ENCODE results near the gene C9orf153.

Gene C9orf153

DNA sequence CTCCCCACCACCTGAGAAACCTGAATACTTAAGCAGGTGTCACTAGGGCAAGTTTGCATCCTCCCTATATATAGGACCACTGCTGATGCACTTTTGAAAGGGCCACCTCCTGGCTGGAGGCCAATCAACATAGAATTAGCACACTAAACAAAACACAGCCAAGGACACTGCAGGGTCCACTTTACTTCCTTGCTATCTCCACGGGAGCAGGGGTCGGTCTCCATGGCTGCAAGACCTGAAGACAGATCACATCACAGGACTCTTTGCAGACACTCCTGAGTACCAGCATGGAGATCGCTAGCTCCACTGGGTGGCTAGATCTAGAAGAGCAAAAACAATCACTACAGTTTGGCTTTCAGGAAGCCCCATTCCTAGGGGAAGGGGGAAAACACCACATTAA lies 72.3 kb downstream of the C9orf153 start:
- no peak for DNase-seq (ENCODE audit: low read depth)

DNA sequence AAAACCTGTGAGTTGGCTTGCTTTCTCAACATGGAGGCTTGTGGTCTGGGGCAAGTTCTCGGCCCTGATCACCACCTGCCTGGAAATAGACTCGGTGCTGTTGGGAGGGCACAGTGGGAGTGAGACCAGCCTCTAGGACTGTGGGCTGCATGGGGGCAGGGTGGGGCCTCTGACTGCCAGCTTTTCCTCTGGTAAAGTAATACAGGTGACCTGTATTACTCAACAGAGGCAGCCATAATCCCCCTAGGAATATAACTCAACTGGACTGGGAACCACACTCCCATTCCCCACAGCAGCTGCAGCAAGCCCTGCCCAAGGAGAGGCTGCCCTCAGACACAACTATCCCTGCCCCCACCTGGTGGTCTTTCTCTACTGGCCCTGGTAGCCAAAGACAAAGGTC lies 72.8 kb downstream of the C9orf153 start:
- DNase-seq (ENCODE audit: low read depth), result no peak

DNA sequence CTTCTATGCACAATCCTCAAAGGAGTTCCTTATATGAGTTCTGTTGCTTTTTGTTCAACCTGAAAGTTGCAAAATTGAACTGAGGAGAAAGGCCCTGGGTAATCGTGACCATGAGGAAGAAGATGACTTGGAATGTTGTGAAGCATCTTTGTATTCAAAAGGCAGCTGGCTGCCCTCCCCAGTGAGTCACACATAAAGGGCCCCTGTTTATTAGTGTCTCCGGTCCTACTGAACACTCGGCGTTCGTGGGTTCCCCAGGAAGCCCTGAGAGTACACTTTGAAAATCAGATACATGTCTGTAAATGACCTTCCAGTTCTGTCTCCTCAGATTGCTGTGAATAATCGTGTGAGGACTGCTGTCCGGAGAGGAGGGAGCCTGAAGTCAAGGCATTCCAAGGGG lies 73.6 kb downstream of the C9orf153 start:
- DNase-seq (ENCODE audit: low read depth), result no peak

DNA sequence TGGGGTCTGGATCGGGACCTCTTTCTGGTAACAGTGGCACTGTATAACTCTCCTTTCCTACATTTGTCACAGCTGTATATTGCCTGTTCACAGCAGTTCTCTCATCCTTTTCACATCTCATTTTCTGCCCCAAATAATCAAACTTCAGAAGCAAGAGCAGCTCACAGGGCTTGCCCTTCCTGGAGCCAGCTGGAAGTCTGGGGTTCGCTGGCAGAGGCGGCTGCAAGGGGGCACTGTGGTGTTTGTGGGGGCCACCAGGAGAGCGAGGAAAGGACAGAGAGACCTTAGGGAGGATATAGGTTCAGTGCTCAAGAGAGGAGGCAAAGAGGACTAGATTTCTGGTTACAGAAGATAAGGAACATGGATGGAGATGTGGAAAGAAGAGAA lies 75.3 kb downstream of the C9orf153 start:
- DNase-seq (ENCODE audit: low read depth), result no peak

DNA sequence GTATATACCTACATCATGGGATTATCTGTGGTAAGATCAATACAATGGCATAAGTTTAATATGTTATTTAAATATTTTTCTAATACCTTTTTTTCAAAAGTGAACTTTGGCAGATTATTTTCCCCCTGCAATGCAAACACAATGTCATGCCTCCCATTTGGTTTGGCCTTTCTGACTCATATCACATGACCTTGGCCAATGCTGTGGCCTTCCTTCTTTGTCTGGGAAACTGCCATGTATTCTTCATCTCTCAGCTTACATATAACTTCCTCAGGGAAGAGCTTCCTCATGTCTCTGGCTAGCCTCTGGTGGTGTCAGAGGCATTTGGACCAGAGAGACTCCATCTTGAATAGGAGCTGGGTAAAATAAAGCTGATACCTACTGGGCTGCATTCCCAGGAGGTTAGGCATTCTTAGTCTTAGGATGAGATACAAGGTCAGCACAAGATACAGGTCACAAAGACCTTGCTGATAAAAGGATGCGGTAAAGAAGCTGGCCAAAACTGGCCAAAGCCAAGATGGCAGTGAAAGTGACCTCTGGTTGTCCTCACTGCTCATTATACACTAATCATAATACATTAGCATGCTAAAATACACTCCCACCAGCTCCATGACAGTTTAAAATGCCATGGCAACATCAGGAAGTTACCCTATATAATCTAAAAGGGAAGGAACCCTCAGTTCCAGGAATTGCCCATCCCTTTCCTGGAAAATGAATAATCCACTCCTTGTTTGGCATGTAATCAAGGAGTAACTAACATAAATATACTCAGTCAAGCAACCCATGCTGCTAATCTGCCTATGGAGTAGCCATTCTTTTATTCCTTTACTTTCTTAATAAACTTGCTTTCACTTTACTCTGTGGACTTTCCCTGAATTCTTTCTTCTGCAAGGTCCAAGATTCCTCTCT lies 76.0 kb downstream of the C9orf153 start:
- no peak for DNase-seq (ENCODE audit: low read depth)

DNA sequence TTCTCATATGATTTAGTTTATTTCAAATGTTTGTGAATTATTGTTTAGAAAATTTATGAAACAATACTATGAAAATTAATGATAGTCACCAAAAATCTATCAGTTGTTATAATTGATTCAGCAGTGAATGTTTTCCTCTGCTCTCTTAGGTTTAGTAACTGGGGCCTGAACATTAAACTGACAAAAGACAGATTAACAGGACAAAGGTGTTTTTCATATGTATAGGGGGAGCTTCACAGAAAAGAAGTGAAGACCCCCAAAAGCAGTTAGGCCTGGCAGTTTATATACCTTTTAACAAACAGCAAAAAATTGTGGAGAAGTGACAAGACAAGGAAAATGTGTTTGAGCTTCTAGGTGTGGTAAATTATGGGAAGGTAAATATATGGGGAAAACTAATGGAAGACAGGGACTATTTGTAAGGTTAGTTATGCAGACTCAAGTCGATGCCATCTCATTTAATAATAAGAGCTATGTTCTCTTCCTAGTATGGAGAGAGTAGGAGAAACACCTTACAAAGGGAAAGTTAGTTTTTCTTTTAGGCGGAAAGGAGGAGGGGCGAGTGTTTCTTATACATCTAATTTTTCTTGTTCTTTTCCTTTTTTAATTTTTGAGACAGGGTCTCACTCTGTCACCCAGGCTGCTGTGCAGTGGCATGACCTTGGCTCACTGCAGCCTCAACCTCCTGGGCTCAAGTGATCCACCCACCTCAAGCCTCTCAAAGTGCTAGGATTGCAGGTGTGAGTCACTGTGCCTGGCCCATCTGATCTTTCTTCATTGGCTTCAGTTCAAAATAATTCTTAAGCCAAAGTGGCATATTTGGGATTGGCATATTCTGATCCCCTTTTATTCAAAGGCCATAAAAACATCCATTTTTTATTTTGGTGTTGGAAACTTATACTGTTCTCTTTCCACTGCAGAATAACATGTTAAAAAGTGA lies 77.8 kb downstream of the C9orf153 start:
- DNase-seq (ENCODE audit: low read depth), result no peak

DNA sequence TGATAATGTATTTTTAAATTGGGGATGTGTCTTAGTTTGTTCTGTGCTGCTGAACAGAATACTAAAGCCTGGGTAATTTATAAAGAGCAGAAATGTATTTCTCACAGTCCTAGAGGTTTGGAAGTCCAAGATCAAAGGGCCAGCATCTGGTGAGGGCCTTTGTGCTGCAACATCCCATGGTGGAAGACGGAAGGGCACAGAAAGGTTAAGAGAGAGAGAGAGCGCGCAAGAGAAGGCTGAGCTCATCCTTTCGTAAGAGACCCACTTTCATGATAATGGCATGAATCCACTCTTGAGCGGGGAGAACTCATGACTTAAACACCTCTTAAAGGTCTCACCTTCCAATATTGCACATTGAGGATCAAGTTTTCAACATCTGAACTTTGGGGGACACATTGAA lies 81.0 kb downstream of the C9orf153 start:
- DNase-seq (ENCODE audit: low read depth), result no peak

DNA sequence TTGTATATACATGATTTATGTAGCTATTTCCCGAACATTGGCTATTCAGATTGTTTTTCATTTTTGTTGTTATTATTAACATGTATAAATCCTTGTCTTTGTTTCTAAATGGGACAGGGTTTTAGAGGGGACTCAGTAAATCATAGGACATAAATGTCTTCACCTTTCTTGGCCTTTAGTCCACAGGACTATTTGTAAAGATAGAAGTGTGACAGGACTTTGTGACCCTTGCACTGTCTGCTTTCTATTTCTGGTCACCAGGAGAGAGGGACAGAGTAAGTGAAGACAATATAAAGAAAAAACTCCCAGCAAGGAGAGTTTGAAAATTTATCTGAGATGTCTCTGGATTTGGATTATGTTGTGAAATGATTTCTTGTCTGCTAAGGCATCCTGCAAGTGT lies 81.5 kb downstream of the C9orf153 start:
- no peak for DNase-seq (ENCODE audit: low read depth)

DNA sequence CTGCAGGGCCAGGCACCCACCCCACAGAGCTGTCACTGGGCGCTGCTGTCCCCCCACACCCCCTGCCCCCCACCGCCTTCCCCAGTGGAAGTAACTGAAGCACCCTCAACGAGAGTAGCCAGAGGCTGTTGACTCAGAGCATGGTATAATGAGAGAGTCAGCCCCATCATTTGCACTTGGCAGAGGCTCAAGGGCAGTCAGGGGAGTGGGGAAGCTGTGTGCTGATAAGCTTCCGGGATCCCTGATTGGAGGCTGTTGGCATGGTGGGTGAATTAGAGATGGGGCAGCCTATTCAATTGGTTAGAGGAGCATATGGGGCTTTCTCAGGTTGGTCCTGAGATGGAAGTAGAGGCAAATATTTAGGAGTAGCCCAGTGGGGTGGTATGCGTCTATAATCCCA lies 83.0 kb downstream of the C9orf153 start:
- DNase-seq (ENCODE audit: low read depth), result no peak

DNA sequence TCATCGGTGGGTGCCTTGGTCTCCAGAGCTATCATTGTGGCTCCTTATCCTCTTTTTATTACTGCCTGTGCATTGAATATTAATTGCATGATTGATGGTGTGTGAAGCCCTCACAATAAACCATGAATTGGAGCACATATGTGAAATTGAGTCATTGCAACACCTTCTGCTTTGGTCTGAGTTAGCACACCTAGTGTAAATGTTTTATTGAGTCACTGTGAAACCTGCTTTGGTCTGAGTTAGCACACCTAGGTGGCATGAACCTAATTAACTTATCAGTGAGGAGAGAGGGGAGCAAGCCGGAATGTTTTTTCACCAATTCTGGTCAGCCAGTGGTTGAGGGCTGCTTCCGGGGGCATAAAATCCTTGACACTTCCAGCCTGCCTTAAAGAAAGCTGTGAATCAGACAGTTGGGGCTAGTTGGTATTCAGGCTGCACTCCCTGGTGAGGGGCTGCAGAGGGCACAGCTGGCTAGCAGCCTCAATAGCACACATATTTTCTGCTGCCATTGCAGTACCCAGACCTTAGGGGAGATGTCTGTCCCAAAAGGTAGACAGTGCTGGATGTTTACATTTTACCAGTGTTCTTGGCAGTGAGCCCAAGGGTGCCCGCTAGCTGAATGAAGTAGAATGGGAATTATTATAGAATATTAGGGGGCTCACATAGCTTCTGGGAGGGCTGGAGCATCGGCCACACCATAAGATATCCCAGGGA lies 83.6 kb downstream of the C9orf153 start:
- no peak for DNase-seq (ENCODE audit: low read depth)

DNA sequence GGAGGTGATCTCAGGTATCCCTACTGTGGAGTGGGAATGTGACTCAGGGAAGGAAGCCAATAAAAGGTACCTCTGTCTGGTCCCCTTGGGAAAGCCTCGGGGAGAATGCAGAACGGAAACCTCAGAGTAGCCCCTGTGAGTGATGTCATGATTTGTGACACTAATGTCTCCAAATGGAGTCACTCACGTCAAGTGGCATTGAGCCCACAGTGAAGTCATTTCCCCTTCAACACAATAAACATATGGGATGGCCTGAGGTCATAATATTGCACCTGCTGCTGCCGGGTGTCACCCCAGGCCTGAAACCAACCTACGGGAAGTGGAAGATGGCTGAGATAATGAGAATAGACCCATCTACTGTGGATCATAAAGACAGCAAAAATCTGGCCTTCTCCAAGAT lies 84.2 kb downstream of the C9orf153 start:
- no peak for DNase-seq (ENCODE audit: low read depth)
